ENCODE measurements around the gene MTFP1. TPM values are rescaled to one million over a fixed set of nuclear protein-coding genes. Genes with fewer than 3 reads are reported as not detected.

MTFP1 gene
- total and polyA plus RNA-seq, 2 of the 4 experiments (the other 2 are of a cell fraction), result 7.3 to 7.7 TPM

DNA sequence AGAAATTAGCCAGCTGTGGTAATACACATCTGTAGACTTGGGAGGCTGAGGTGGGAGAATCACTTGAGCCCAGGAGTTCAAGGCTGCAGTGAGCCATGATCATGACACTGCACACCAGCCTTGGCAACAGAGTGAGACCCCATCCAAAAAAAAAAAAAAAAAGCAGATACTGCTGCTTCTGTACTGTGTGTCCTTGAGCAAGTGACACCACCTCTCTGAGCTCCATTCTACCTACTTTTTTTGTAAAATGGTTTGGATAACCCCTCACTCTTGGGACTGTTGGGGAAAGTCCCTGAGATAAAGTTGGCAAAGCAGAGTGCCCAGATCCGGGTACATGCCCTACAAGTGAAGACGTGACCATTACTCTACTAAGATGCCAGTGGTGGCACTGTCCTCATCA is 43.6 kb downstream of the MTFP1 start:
- Histone ChIP-seq H3K27ac (ENCODE audit: insufficient read depth, low read length) (no peak overlapping the region), H3K56ac (ENCODE audit: extremely low read depth, insufficient read depth, low read length) (no peak overlapping the region), H3K23ac (ENCODE audit: low read depth, low read length) (no peak overlapping the region), H2AFZ (replicated peaks; ENCODE audit: low read length, poor library complexity) (no peak overlapping the region), H2BK5ac (ENCODE audit: low read depth, low read length, poor library complexity, severe bottlenecking) (no peak overlapping the region), H3K14ac (replicated peaks; ENCODE audit: low read depth, low read length) (no peak overlapping the region), H3K9ac (ENCODE audit: low read depth, low read length) (no peak overlapping the region), H4K5ac (ENCODE audit: low read depth, low read length) (no peak overlapping the region), H3K9me3 (ENCODE audit: control insufficient read depth, insufficient read depth, low read length) (no peaks in the 10 kb centered on the region), H3K4me1 (ENCODE audit: control insufficient read depth, insufficient read depth, low read length) (no peaks in the 10 kb centered on the region), H3K27me3 (ENCODE audit: control insufficient read depth, insufficient read depth, low read length) (peaks cover 64% of the 10 kb centered on the region), H3K36me3 (ENCODE audit: control insufficient read depth, insufficient read depth, low read length) (no peaks in the 10 kb centered on the region), H2BK120ac (ENCODE audit: low read depth, low read length) (no peak overlapping the region), H3K4ac (ENCODE audit: low read depth, low read length) (no peak overlapping the region), H4K91ac (ENCODE audit: insufficient read depth, low read depth, low read length) (no peak overlapping the region), H2AK5ac (ENCODE audit: low read depth, low read length) (no peak overlapping the region), H4K20me1 (ENCODE audit: insufficient read depth, low read length) (no peaks in the 10 kb centered on the region), H3K4me3 (ENCODE audit: insufficient read depth, low read depth, low read length) (no peak overlapping the region), H3K4me2 (ENCODE audit: low read depth, low read length) (no peak overlapping the region), H2BK20ac (ENCODE audit: low read depth, low read length) (no peak overlapping the region), H3K9me1 (ENCODE audit: insufficient read depth, low read length) (no peaks in the 10 kb centered on the region), H3K18ac (ENCODE audit: low read depth, low read length) (no peak overlapping the region), H2AK9ac (replicated peaks; ENCODE audit: low read depth, low read length, poor library complexity) (no peak overlapping the region), H3K79me1 (ENCODE audit: low read depth in 1 of 2, low read length in 2 of 2) (no peaks in the 10 kb centered on the region), H4K8ac (ENCODE audit: low read depth in 2 of 2, low read length in 2 of 2) (no peak overlapping the region), H2BK15ac (ENCODE audit: low read depth, low read length) (no peak overlapping the region)
- no peak for ATAC-seq (ENCODE audit: low read depth)
- intact Hi-C loops (cut with micrococcal nuclease) (no loop called here), dilution Hi-C loops (cut with HindIII; ENCODE audit: low sequenced_read_pairs, unreplicated experiment) (no loop called here), in situ Hi-C loops (cut with MboI; ENCODE audit: low sequenced_read_pairs) (no loop called here)
- TF ChIP-seq BHLHE40 (IDR thresholded peaks at IDR 0.05; ENCODE audit: low read depth, low read length) (no peak), RFX5 (IDR thresholded peaks at IDR 0.05; ENCODE audit: low read depth, low read length) (no peak), POLR2A (IDR thresholded peaks at IDR 0.05; ENCODE audit: low read depth, low read length) (no peak), CHD1 (IDR thresholded peaks at IDR 0.05; ENCODE audit: low read depth, low read length) (no peak), RAD21 (IDR thresholded peaks at IDR 0.05; ENCODE audit: low read length) (no peak), FOS (IDR thresholded peaks at IDR 0.05; ENCODE audit: low read depth, low read length) (no peak), MXI1 (IDR thresholded peaks at IDR 0.05; ENCODE audit: borderline replicate concordance, low read depth, low read length) (no peak), CEBPB (IDR thresholded peaks at IDR 0.05; ENCODE audit: low read depth, low read length) (no peak), ELK1 (IDR thresholded peaks at IDR 0.05; ENCODE audit: borderline replicate concordance, low read depth, low read length) (no peak), MAZ (IDR thresholded peaks at IDR 0.05; ENCODE audit: borderline replicate concordance, low read depth, low read length) (no peak), SMC3 (IDR thresholded peaks at IDR 0.05; ENCODE audit: low read depth, low read length) (no peak), MAFK (IDR thresholded peaks at IDR 0.05; ENCODE audit: low read depth, low read length) (no peak), RCOR1 (IDR thresholded peaks at IDR 0.05; ENCODE audit: insufficient replicate concordance, low read length) (no peak), NFE2L2 (IDR thresholded peaks at IDR 0.05; ENCODE audit: low read depth, low read length) (no peak)
- TF ChIP-seq, protein P1, sequence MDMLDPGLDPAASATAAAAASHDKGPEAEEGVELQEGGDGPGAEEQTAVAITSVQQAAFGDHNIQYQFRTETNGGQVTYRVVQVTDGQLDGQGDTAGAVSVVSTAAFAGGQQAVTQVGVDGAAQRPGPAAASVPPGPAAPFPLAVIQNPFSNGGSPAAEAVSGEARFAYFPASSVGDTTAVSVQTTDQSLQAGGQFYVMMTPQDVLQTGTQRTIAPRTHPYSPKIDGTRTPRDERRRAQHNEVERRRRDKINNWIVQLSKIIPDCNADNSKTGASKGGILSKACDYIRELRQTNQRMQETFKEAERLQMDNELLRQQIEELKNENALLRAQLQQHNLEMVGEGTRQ (IDR thresholded peaks at IDR 0.05; ENCODE audit: low read depth, low read length), result no peak
- TF ChIP-seq, protein P2, sequence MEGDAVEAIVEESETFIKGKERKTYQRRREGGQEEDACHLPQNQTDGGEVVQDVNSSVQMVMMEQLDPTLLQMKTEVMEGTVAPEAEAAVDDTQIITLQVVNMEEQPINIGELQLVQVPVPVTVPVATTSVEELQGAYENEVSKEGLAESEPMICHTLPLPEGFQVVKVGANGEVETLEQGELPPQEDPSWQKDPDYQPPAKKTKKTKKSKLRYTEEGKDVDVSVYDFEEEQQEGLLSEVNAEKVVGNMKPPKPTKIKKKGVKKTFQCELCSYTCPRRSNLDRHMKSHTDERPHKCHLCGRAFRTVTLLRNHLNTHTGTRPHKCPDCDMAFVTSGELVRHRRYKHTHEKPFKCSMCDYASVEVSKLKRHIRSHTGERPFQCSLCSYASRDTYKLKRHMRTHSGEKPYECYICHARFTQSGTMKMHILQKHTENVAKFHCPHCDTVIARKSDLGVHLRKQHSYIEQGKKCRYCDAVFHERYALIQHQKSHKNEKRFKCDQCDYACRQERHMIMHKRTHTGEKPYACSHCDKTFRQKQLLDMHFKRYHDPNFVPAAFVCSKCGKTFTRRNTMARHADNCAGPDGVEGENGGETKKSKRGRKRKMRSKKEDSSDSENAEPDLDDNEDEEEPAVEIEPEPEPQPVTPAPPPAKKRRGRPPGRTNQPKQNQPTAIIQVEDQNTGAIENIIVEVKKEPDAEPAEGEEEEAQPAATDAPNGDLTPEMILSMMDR (conservative IDR thresholded peaks at IDR 0.05; ENCODE audit: low read depth, low read length), result no peak
- CTCF ChIA-PET, result no interaction called here
- POLR2A ChIA-PET (ENCODE audit: unreplicated experiment), result no interaction called here
- no CpG with 5 or more reads among the region's 2 CpGs for WGBS, 2 experiments (ENCODE audit: extremely low coverage in 2 of 2, insufficient read length in 1 of 2)
- no TSS peak for BruUV-seq (replicated peaks)
- no peak for DNase-seq
